ENCODE results near the gene TYK2. TPM values are rescaled to one million over a fixed set of nuclear protein-coding genes. Genes with fewer than 3 reads are reported as not detected.
A peak's percentile ranks its signal among the peaks of the same experiment; 100 is the strongest.

TYK2 gene
- total RNA-seq, 1 donor from 2014 or later = 143 TPM

DNA sequence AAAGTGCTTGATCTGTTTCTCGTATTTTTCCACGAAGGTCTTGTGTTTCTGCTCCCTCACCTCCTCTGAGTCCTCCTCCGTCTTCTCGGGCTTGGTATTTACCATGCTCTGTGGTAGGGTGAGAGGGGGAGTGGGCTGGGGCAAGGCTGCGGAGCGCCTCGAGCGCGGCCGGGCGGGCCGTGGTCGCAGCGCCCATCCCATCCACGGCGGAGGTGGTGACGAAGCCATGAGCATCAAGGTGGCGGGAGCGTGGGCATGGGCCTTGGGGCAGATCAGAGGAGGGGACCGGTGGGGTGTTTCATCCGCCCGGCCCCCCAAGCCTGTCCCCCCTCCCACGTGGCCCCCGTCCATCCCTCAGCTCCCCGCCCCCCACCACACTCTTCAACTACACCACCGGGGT lies 15.1 kb upstream of the TYK2 start:
- peaks cover 14% of the 10 kb centered on the region for H3K27me3 Mint-ChIP-seq (ENCODE audit: unreplicated experiment)
- H3K36me3 Mint-ChIP-seq (ENCODE audit: low read depth, unreplicated experiment) = peaks cover 42% of the 10 kb centered on the region
- TF ChIP-seq, protein P1, sequence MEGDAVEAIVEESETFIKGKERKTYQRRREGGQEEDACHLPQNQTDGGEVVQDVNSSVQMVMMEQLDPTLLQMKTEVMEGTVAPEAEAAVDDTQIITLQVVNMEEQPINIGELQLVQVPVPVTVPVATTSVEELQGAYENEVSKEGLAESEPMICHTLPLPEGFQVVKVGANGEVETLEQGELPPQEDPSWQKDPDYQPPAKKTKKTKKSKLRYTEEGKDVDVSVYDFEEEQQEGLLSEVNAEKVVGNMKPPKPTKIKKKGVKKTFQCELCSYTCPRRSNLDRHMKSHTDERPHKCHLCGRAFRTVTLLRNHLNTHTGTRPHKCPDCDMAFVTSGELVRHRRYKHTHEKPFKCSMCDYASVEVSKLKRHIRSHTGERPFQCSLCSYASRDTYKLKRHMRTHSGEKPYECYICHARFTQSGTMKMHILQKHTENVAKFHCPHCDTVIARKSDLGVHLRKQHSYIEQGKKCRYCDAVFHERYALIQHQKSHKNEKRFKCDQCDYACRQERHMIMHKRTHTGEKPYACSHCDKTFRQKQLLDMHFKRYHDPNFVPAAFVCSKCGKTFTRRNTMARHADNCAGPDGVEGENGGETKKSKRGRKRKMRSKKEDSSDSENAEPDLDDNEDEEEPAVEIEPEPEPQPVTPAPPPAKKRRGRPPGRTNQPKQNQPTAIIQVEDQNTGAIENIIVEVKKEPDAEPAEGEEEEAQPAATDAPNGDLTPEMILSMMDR (IDR thresholded peaks at IDR 0.05; ENCODE audit: unreplicated experiment) = no peak
- H3K4me3 Mint-ChIP-seq (ENCODE audit: unreplicated experiment) = peak overlapping the region; percentile 42
- no peaks in the 10 kb centered on the region for H3K9me3 Mint-ChIP-seq (ENCODE audit: unreplicated experiment)
- no peak for DNase-seq (ENCODE audit: low spot score)
- no peak overlapping the region for H3K27ac Mint-ChIP-seq (ENCODE audit: unreplicated experiment)
- H3K4me1 Mint-ChIP-seq (ENCODE audit: unreplicated experiment) = peaks cover 15% of the 10 kb centered on the region

DNA sequence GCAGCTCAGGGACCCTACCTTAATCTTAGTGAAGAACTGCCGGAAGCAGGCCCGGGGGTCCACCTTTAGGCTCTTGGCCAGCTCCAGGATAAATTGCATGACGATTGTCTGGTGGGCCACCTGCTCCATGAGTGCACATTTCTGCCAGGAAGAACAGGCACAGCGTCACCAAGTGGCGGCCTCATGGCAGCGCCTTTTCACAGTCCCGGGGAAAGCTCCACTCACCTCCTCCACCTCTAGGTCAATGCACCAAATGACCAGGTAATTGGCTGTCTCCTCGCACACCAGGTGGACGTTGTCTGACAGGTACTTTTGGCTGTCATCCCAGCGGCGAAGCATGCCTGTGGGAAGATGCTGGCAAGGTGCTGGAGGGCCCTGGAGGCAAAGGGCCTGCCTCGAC lies 14.6 kb upstream of the TYK2 start:
- H3K9me3 Mint-ChIP-seq (ENCODE audit: unreplicated experiment) = no peaks in the 10 kb centered on the region
- H3K4me1 Mint-ChIP-seq (ENCODE audit: unreplicated experiment) = peaks cover 15% of the 10 kb centered on the region
- peak overlapping the region; percentile 42 for H3K4me3 Mint-ChIP-seq (ENCODE audit: unreplicated experiment)
- no peak overlapping the region for H3K27ac Mint-ChIP-seq (ENCODE audit: unreplicated experiment)
- no peak for DNase-seq (ENCODE audit: low spot score)
- TF ChIP-seq, protein P1 (IDR thresholded peaks at IDR 0.05; ENCODE audit: unreplicated experiment) = no peak
- H3K27me3 Mint-ChIP-seq (ENCODE audit: unreplicated experiment) = peaks cover 16% of the 10 kb centered on the region
- peaks cover 42% of the 10 kb centered on the region for H3K36me3 Mint-ChIP-seq (ENCODE audit: low read depth, unreplicated experiment)

DNA sequence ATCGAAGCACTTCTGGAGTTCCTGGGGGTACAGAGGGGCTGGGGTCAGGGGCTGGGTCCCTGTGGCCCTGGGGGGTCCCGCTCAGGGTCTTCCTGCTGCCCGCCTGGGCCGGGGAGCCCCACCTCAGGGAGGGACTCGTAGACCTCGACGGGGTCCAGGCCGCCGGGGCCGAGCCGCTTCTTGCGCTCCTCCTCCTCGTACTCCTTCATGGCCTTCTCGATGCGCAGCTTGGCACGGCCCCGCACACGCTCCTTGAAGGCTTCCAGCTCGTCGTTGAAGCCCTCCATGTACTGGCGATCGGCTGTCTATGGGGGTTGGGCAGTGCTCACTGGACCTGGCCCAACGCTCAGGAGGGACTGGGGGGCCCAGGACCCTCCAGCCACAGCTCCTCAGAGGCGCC lies 12.8 kb upstream of the TYK2 start:
- peak overlapping the region; percentile 76 for H3K4me3 Mint-ChIP-seq (ENCODE audit: unreplicated experiment)
- TF ChIP-seq, protein P1 (IDR thresholded peaks at IDR 0.05; ENCODE audit: unreplicated experiment) = no peak
- H3K27ac Mint-ChIP-seq (ENCODE audit: unreplicated experiment) = no peak overlapping the region
- peaks cover 20% of the 10 kb centered on the region for H3K27me3 Mint-ChIP-seq (ENCODE audit: unreplicated experiment)
- no peaks in the 10 kb centered on the region for H3K9me3 Mint-ChIP-seq (ENCODE audit: unreplicated experiment)
- H3K36me3 Mint-ChIP-seq (ENCODE audit: low read depth, unreplicated experiment) = peaks cover 32% of the 10 kb centered on the region
- DNase-seq (ENCODE audit: low spot score) = no peak
- H3K4me1 Mint-ChIP-seq (ENCODE audit: unreplicated experiment) = peaks cover 6% of the 10 kb centered on the region

DNA sequence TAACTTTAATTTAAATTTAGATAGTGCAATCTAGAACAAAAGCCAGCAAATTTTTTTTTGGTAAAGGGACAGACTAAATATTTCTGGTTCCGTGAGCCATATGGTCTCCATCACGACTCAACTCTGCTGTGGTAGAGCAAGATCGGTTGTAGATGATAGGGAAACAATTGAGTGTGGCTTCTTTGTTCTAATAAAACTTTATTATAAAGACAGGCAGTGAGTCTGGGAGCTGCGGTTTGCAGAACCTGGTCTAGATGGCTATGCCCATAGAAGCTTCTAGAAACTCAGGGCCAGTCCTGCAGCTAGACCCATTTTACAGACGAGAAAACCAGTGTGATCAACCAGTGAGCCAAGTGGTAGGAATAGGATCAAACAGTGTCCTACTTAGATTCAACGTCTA lies 11.7 kb upstream of the TYK2 start:
- H3K27me3 Mint-ChIP-seq (ENCODE audit: unreplicated experiment) = peaks cover 14% of the 10 kb centered on the region
- no peaks in the 10 kb centered on the region for H3K9me3 Mint-ChIP-seq (ENCODE audit: unreplicated experiment)
- DNase-seq (ENCODE audit: low spot score) = no peak
- no peak overlapping the region for H3K27ac Mint-ChIP-seq (ENCODE audit: unreplicated experiment)
- peak overlapping the region; percentile 42 for H3K4me3 Mint-ChIP-seq (ENCODE audit: unreplicated experiment)
- H3K4me1 Mint-ChIP-seq (ENCODE audit: unreplicated experiment) = peaks cover 3% of the 10 kb centered on the region
- TF ChIP-seq, protein P1 (IDR thresholded peaks at IDR 0.05; ENCODE audit: unreplicated experiment) = no peak
- peaks cover 26% of the 10 kb centered on the region for H3K36me3 Mint-ChIP-seq (ENCODE audit: low read depth, unreplicated experiment)

DNA sequence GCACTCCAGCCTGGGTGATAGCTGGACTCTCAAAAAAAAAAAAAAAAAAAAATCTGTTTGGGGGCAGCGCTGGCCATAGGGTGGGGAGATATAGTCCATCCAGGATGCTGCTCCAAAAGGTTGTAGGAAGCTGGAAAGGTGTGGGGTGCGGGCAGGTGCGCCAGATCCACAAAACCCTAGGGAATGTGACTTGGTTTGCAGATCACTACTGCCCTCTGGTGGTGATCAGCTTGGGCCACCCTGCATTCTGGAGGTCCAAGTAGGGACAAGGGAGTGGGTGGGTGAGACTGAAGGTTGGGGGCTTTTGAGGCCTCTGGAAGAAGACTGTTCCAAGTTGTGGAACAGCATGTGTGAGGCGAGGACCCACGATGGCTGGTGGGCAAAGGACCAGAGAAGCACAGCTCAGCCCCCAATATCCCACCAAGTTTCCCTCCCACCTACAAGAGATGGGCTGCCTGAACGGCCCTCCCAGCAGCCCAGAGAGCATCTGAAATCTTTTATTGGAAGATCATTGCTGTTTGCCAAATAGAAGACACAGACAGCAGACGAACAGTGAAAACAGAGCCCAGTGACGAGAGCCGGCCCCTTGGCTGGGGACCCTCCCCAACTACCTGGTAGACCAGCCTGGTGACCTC lies 10.4 kb upstream of the TYK2 start:
- Mint-ChIP-seq H3K27ac (ENCODE audit: unreplicated experiment) (peak overlapping the region; percentile 70), H3K27me3 (ENCODE audit: unreplicated experiment) (peaks cover 8% of the 10 kb centered on the region), H3K9me3 (ENCODE audit: unreplicated experiment) (no peaks in the 10 kb centered on the region), H3K4me3 (ENCODE audit: unreplicated experiment) (peak overlapping the region; percentile 60), H3K4me1 (ENCODE audit: unreplicated experiment) (no peaks in the 10 kb centered on the region), H3K36me3 (ENCODE audit: low read depth, unreplicated experiment) (peaks cover 14% of the 10 kb centered on the region)
- DNase-seq (ENCODE audit: low spot score) = peak; percentile 72
- TF ChIP-seq, protein P1 (IDR thresholded peaks at IDR 0.05; ENCODE audit: unreplicated experiment) = peak; percentile 71
